DOHH2 (cell line): ENCODE measurements around the gene SLF2.

Source experiments
- H3F3A ChIP-seq: fragments of 200-600 bp; sonication (generic), shearing (Covaris generic); 2 replicates; pipeline ENCODE4 v1.6.0; 2016; ENCODE audit warnings: antibody characterized with exemption, mild to moderate bottlenecking; ENCODE audit not compliant: control insufficient read depth, insufficient read depth
- H3K27ac ChIP-seq: fragments of 200-600 bp; sonication (generic); 2 replicates; pipeline ENCODE4 v1.5.1; 2014; ENCODE audit warnings: low read depth, mild to moderate bottlenecking, low read length, moderate library complexity
- H3K27me3 ChIP-seq: fragments of 200-600 bp; sonication (generic); 2 replicates; pipeline ENCODE4 v1.6.1; 2014; ENCODE audit warnings: mild to moderate bottlenecking, low read length, mixed read lengths; ENCODE audit not compliant: control insufficient read depth
- H3K36me3 ChIP-seq: fragments of 200-600 bp; sonication (generic); 2 replicates; pipeline ENCODE4 v1.6.1; 2014; ENCODE audit warnings: mild to moderate bottlenecking, low read length, moderate library complexity, mixed read lengths; ENCODE audit not compliant: control insufficient read depth
- H3K4me1 ChIP-seq: fragments of 200-600 bp; sonication (generic); 2 replicates; pipeline ENCODE4 v1.6.1; 2014; ENCODE audit warnings: mild to moderate bottlenecking, low read length, mixed read lengths; ENCODE audit not compliant: control insufficient read depth
- H3K4me2 ChIP-seq: fragments of 200-600 bp; sonication (generic); 2 replicates; pipeline ENCODE4 v1.6.0; 2014; ENCODE audit warnings: mild to moderate bottlenecking, low read length, moderate library complexity
- H3K4me3 ChIP-seq: fragments of 200-600 bp; sonication (generic); 2 replicates; pipeline ENCODE4 v1.5.1; 2014; ENCODE audit warnings: mild to moderate bottlenecking, low read length, mixed read lengths
- H3K79me2 ChIP-seq: fragments of 200-600 bp; sonication (generic); 2 replicates; pipeline ENCODE4 v1.6.1; 2014; ENCODE audit warnings: mild to moderate bottlenecking, low read length, mixed read lengths; ENCODE audit not compliant: control insufficient read depth
- H3K9me2 ChIP-seq: fragments of 200-600 bp; sonication (generic); replicated peaks from 2 replicates; pipeline ENCODE4 v1.6.1; 2014; ENCODE audit warnings: mild to moderate bottlenecking, low read length, mixed read lengths; ENCODE audit not compliant: control insufficient read depth
- H3K9me3 ChIP-seq: fragments of 200-600 bp; sonication (generic); 2 replicates; pipeline ENCODE4 v1.6.1; 2014; ENCODE audit warnings: antibody characterized with exemption, low read length, mixed read lengths; ENCODE audit not compliant: control insufficient read depth, insufficient read depth
- H4K20me1 ChIP-seq: fragments of 200-600 bp; sonication (generic); 2 replicates; pipeline ENCODE4 v1.6.0; 2014; ENCODE audit warnings: low read depth, mild to moderate bottlenecking, antibody characterized with exemption, low read length, moderate library complexity; ENCODE audit not compliant: control insufficient read depth, insufficient read depth
- EZH2phosphoT487 ChIP-seq: fragments of 200-600 bp; sonication (generic); IDR thresholded peaks from 2 replicates; pipeline ENCODE4 v1.6.1; 2017; ENCODE audit warnings: borderline replicate concordance, mild to moderate bottlenecking, antibody characterized with exemption, low read length, moderate library complexity, mixed read lengths
- TF ChIP-seq, protein P1 (sequence below): fragments of 200-600 bp; sonication (generic); IDR thresholded peaks from one replicate; pipeline ENCODE4 v1.5.1; 2014; ENCODE audit warnings: antibody characterized with exemption, mild to moderate bottlenecking, low read depth, low read length; ENCODE audit not compliant: poor library complexity, severe bottlenecking

SLF2 gene

DNA sequence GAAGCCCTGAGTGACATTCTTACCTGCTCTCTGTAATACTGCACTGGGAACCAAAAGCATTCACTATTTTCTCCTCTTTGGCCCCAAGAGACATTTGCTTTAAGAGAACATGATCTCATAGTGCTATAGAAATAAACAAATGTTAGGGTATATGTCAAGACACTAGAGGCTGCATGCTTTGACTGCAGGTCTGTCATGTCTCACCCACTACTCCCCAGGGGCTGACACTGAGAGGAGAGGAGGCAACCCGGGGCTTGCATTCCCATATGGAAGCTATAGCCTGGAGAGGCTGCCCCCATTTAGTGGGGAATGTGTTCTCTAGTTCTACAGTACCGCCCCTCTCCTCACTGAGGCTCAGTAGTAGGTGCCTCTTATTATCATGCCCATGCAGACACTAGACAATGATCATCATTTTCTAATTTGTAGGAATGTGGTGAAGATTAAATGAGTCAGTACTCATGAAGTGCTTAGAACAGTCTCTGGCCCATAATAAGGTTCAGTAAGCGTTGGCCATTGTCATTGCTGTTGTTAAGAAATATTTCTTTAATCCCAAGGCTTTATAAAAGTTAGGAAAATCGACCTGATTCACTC, 4.9 kb upstream of the SLF2 start:
- Histone ChIP-seq H3F3A (peaks cover 9% of the 10 kb centered on the region; the same call in 1 of the 2 replicates), H3K4me3 (no peak overlapping the region), H3K79me2 (peaks cover 6% of the 10 kb centered on the region), H3K9me2 (no peaks in the 10 kb centered on the region), H3K27ac (no peak overlapping the region), H3K9me3 (no peaks in the 10 kb centered on the region), H3K4me2 (peak overlapping the region; percentile 26), H4K20me1 (no peaks in the 10 kb centered on the region), H3K36me3 (peaks cover under 1% of the 10 kb centered on the region; the same call in 1 of the 2 replicates), H3K27me3 (no peaks in the 10 kb centered on the region), H3K4me1 (peaks cover 50% of the 10 kb centered on the region)
- TF ChIP-seq EZH2phosphoT487: no peak
- TF ChIP-seq, protein P1, sequence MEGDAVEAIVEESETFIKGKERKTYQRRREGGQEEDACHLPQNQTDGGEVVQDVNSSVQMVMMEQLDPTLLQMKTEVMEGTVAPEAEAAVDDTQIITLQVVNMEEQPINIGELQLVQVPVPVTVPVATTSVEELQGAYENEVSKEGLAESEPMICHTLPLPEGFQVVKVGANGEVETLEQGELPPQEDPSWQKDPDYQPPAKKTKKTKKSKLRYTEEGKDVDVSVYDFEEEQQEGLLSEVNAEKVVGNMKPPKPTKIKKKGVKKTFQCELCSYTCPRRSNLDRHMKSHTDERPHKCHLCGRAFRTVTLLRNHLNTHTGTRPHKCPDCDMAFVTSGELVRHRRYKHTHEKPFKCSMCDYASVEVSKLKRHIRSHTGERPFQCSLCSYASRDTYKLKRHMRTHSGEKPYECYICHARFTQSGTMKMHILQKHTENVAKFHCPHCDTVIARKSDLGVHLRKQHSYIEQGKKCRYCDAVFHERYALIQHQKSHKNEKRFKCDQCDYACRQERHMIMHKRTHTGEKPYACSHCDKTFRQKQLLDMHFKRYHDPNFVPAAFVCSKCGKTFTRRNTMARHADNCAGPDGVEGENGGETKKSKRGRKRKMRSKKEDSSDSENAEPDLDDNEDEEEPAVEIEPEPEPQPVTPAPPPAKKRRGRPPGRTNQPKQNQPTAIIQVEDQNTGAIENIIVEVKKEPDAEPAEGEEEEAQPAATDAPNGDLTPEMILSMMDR: no peak

DNA sequence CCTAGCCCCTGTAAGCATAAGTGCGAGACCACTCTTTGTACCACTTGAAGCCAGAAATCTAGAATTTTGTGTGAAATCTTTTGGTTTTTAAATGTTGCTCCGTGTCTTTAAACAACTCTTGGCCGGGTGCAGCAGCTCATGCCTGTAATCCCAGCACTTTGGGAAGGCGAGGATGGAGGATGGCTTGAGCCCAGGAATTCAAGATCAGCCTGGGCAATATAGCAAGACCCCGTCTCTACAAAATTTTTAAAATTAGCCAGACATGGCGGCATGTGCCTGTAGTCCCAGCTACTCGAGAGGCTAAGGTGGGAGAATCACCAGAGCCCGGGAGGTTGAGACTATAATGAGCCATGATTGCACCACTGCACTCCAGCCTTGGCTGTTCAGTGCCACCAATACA, 4.4 kb upstream of the SLF2 start:
- Histone ChIP-seq H3K9me2 (no peaks in the 10 kb centered on the region), H3K27ac (no peak overlapping the region), H3K4me2 (no peak overlapping the region), H3K27me3 (no peaks in the 10 kb centered on the region), H3K9me3 (no peaks in the 10 kb centered on the region), H3K4me3 (no peak overlapping the region), H4K20me1 (no peaks in the 10 kb centered on the region), H3K79me2 (peaks cover 11% of the 10 kb centered on the region), H3K4me1 (peaks cover 50% of the 10 kb centered on the region), H3K36me3 (peaks cover 2% of the 10 kb centered on the region; the same call in 1 of the 2 replicates), H3F3A (peaks cover 9% of the 10 kb centered on the region; the same call in 1 of the 2 replicates)
- TF ChIP-seq, protein P1: no peak
- no peak for TF ChIP-seq EZH2phosphoT487

DNA sequence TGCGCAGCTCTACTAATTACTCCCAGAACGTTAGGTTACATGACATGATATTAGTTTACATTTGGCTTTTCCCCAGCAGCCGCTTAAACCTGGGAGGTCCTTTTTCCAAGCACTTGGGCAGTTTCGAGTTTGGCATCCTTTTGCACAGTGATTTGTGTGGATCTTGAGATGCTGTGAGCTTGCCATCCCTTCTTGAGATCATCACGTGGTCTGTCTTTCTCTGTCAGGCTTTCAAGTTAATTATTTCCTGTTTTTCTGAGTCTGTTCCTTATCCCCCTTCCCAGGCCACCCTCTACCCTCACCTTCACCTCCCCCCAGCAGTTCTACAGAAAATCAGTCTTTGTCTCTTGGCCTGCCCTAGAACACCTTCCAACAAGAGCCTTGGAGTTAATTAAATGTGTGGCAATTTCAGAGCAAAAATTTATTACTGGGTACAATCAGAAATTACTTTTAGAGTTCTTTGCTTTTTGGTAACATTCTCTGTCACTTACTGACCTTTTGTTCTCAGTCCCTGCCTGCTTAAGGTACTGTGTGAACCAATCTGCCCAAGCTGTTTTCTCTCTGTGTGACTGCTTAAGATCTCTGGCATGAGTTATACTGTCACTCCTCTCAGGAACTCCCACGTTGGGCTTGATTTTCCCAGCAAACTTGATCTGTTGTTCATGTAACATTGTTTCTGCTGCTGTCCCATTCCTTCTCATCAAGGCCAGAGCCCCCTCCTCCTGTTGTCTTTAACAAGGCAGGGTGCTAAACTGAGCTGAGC, 3.1 kb upstream of the SLF2 start:
- H3K27me3 ChIP-seq: no peaks in the 10 kb centered on the region
- peak overlapping the region; percentile 65 for H3K27ac ChIP-seq
- no peak for TF ChIP-seq EZH2phosphoT487
- TF ChIP-seq, protein P1: no peak
- peaks cover 61% of the 10 kb centered on the region for H3K4me1 ChIP-seq
- peak overlapping the region; percentile 85 for H3K4me2 ChIP-seq
- no peaks in the 10 kb centered on the region for H3K9me3 ChIP-seq
- H3K4me3 ChIP-seq: peak overlapping the region; percentile 45
- H3K36me3 ChIP-seq: peaks cover 15% of the 10 kb centered on the region
- H4K20me1 ChIP-seq: peaks cover 11% of the 10 kb centered on the region; the same call in 1 of the 2 replicates
- H3K9me2 ChIP-seq: no peaks in the 10 kb centered on the region
- H3K79me2 ChIP-seq: peaks cover 25% of the 10 kb centered on the region
- peaks cover 9% of the 10 kb centered on the region; the same call in 1 of the 2 replicates for H3F3A ChIP-seq
